Measurements from ENCODE around the gene CAPZA1.
A peak's percentile ranks its signal among the peaks of the same experiment; 100 is the strongest.

Gene CAPZA1

DNA sequence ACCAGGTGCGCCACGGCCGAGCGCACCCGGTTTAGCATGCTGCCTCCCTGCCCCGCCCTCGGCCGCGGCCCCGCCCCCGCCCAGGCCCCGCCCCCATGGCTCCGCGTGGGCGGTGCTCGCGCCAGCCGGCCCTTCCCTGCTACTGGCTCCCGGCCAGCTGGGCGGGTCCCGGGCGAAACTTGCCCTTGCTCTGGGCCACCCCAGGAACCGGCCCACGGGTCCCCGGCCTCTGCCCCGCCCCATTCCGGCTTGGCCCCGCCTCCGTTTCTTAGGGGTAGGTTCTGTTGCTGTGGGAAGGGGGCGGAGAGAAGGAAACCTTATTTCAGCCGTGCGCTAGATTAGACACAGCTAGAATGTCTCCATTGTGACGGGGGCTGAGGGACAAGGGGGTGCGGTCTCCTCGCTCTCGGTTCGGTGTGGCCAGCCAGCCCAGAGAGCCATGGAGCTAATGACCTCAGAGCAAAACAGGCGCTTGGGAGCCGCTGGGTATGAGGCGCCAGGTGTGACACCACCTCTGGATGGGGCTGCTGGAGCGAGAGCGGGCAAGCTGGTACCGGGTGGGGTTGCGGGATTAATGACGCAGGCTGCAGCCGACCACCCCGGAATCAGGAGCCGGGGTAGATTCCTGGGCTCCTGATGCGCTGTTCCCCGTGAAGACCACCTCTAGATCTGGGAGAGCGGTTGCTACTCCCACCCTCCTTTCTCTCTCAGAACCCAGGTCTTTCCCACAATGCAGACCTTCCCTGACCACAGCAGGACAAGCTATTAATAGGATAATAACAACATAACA is 95.8 kb downstream of the CAPZA1 start, which contains the start of gene PPM1J:
TSS of gene PPM1J (minus strand) at position 69 of the 790 bp plus-strand sequence. CDS start at position 38, 31 bp downstream.
- DNase-seq (ENCODE audit: low spot score) = peak; percentile 98

- peak; percentile 93 for DNase-seq (ENCODE audit: low spot score)
Observed at GRCh38 chr1:112716133-112716720, 96.6 kb downstream of the CAPZA1 start.

GRCh38 chr1:112717263-112717873 is 97.7 kb downstream of the CAPZA1 start:
- DNase-seq (ENCODE audit: low spot score) = no peak

DNA sequence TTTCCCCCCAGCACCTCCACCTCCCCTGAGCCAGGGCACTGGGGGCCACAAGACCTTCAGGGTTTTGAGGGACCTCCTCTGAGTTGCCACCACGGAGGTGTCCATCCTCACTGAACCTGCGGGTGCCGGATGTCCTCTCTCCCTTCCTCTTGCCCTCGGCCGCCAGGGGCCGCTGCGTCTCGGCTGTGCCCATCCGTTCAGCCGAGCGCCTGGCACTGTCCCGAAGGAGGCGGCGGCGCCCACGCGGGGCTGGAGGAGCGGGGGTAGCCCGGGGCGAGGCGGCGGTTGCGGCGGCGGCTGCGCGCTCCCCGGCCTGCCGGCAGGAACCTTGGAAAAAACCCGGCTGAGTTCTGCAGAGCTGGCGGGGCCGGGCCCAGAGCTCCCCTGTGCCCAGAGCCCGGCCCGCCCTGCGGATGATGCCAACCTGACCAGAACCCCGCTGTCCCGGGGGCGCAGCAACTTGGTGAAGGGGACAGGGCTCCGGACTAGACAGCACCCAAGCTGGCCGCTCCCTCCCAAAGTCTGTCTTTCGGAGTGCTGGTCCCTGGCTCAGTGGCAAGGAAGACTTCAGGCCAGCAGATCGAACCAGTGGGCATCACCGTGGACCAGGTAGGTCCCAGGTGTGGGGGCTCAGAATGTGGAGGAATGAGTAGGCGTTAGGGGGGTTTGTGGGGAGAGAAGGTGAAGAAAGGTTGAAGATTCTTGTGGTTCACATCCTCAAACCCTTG is 99.2 kb downstream of the CAPZA1 start:
- peak; percentile 83 for DNase-seq (ENCODE audit: low spot score)

- no peak for DNase-seq (ENCODE audit: low spot score)
Observed at GRCh38 chr1:112719706-112720105, 100.1 kb downstream of the CAPZA1 start.

GRCh38 chr1:112720800-112721199 is 101.2 kb downstream of the CAPZA1 start:
- no peak for DNase-seq (ENCODE audit: low spot score)
